GM12872 (cell line): ENCODE results near the gene SNRPA1.

Experiments used
- CTCF ChIP-seq: IDR thresholded peaks from 3 replicates; pipeline ENCODE4 v1.5.1; 2011; ENCODE audit warnings: low read depth, mild to moderate bottlenecking, low read length, moderate library complexity; ENCODE audit not compliant: insufficient read depth

SNRPA1 gene

GRCh38 chr15:101328001-101328400 lies 33.0 kb upstream of the SNRPA1 start:
- TF ChIP-seq CTCF = no peak

GRCh38 chr15:101327147-101327740 lies 32.2 kb upstream of the SNRPA1 start:
- TF ChIP-seq CTCF = no peak

GRCh38 chr15:101326462-101327146 lies 31.6 kb upstream of the SNRPA1 start:
- TF ChIP-seq CTCF = no peak

DNA sequence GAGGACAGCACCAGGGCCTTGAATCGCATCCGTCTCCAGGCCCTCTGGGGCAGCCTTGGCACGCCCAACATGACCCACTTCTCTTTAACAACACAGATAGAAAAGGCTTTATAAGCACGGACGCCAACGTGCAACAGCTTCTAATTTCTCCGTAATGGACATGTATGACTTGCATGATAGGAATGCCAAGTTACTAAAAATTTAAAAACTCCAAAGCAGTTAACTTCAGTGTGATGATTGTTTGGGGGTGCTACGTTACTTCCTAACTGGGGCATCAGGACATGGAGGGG lies 30.9 kb upstream of the SNRPA1 start:
- no peak for TF ChIP-seq CTCF

DNA sequence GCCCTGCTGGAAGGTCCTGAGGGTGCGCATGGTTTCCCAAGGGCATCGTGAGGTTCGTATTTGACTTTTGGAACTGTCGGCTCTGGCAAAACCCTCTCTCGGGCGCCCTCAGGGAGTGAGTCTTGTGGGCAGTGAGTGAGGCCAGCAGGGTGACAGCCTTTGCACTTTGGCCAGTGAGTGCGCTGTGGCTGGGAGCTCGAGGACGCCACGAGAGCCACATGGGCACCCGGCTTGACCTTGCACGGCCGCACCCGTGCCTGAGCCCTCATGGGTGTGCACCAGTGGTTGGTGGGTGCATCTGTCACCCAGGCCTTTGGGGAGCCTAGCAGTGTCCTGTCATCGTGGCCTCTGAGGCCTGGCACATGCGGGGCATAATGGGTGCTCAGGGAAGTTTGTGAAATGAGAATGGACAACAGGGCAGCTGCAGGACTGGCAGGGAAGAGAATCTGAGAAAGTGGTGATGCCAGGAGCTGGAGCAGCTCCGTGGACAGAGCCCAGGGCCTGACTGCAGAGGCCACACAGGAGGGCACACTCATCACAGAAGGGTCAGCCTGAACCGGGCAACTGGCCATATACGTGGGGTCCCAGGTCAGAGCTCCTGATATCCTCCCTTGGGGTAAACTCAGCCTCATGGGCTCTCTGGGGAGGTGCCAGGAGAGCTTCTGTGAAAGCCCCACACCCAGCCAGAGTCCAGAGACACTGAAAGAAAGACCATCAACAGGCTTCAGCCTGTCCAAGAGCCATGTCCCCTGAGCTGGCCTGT lies 30.4 kb upstream of the SNRPA1 start:
- no peak for TF ChIP-seq CTCF

DNA sequence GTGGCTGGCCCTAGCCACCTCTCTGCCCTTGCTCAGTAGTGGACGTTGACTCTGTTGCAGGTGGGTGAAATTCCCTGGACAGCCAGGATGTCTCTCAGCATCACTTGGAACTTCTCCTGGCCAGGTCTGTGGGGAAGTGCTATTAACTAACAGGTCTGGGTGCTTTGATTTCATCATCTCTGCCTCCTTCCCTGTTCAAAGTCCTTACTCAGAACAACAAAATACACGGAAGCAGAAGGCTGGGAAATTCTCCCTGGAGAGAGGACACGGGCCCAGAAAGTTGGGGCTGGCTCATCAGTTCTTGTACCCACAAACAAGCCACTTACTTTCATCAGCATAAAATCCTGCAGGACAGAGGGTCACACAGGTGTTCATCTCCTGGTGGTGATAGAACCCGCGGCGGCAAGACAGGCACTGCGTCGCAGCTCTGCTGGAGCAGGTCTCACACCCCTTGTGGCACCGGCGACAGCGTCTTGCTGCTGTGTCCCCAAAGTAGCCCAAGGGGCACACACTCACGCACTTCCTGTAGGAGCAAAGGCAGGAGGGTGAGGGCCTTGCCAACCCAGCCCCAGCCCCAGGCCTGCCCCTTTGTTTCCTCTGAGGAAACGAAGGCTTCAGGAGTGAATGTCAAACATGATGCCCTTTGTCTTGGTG lies 29.6 kb upstream of the SNRPA1 start:
- no peak for TF ChIP-seq CTCF

GRCh38 chr15:101323793-101324523 lies 28.9 kb upstream of the SNRPA1 start:
- no peak for TF ChIP-seq CTCF
